HG02610 (cell line): ENCODE measurements around the gene IKBIP.
A peak's percentile ranks its signal among the peaks of the same experiment; 100 is the strongest.
"Not testable (repeated sequence)": the region's sequence is repeated elsewhere in the genome, so short reads cannot be mapped to it uniquely, and the experiment has no call there.

ENCODE experiments used
- ATAC-seq: cut with Tn5 transposase; IDR thresholded peaks from one replicate; pipeline ENCODE4 v1.9.1; 2021; ENCODE audit warnings: mild to moderate bottlenecking, moderate library complexity; ENCODE audit not compliant: unreplicated experiment

The IKBIP gene

GRCh38 chr12:98638009-98638408 is 6.6 kb downstream of the IKBIP start:
- no peak for ATAC-seq

- ATAC-seq: no peak
Observed at GRCh38 chr12:98637068-98637467, 7.5 kb downstream of the IKBIP start.

GRCh38 chr12:98635657-98636323 is 8.8 kb downstream of the IKBIP start:
- ATAC-seq: peak; percentile 82

- ATAC-seq: no peak
Observed at GRCh38 chr12:98618952-98619351, 25.6 kb downstream of the IKBIP start.

- ATAC-seq: peak; percentile 89
Observed at GRCh38 chr12:98612696-98613334, 31.8 kb downstream of the IKBIP start.

GRCh38 chr12:98610596-98610995 is 34.0 kb downstream of the IKBIP start:
- no peak for ATAC-seq

- no peak for ATAC-seq
Observed at GRCh38 chr12:98606359-98606988, 38.1 kb downstream of the IKBIP start.

GRCh38 chr12:98601924-98602323 is 42.7 kb downstream of the IKBIP start:
- no peak for ATAC-seq

GRCh38 chr12:98597313-98597712 is 47.3 kb downstream of the IKBIP start:
- not testable (repeated sequence) for ATAC-seq

- ATAC-seq: no peak
Observed at GRCh38 chr12:98595243-98595988, 49.2 kb downstream of the IKBIP start.

GRCh38 chr12:98594050-98594835 is 50.3 kb downstream of the IKBIP start:
- peak; percentile 0 for ATAC-seq

GRCh38 chr12:98593351-98594049 is 51.1 kb downstream of the IKBIP start, which contains the start of gene SLC25A3:
Gene SLC25A3 (plus strand): TSS chr12:98593686. CDS start chr12:98593979, 293 bp downstream.
- peak; percentile 99 for ATAC-seq

- no peak for ATAC-seq
Observed at GRCh38 chr12:98592825-98593322, 51.7 kb downstream of the IKBIP start.

GRCh38 chr12:98591209-98591608 is 53.4 kb downstream of the IKBIP start:
- ATAC-seq: no peak

- no peak for ATAC-seq
Observed at GRCh38 chr12:98587084-98587483, 57.5 kb downstream of the IKBIP start.

GRCh38 chr12:98582093-98582492 is 62.5 kb downstream of the IKBIP start:
- no peak for ATAC-seq

GRCh38 chr12:98581101-98581500 is 63.5 kb downstream of the IKBIP start:
- ATAC-seq: no peak

- no peak for ATAC-seq
Observed at GRCh38 chr12:98580695-98581094, 63.9 kb downstream of the IKBIP start.

GRCh38 chr12:98579835-98580234 is 64.8 kb downstream of the IKBIP start:
- no peak for ATAC-seq

GRCh38 chr12:98579347-98579746 is 65.2 kb downstream of the IKBIP start:
- no peak for ATAC-seq
